GM12878 (cell line): ENCODE measurements around the gene UNC93B1.

ENCODE experiments used
- ASH2L ChIP-seq: fragments of 300-600, 200-600 bp; sonication (generic); IDR thresholded peaks from 2 replicates; pipeline ENCODE4 v1.6.1; 2017; ENCODE audit warnings: low read depth, mild to moderate bottlenecking, borderline replicate concordance
- EP300 ChIP-seq, 2 experiments: fragments of 150-350 bp in 1 of 2; IDR thresholded peaks; 2 replicates each; pipeline ENCODE4 v1.6.1; 2011 to 2012; ENCODE audit warnings: low read depth in 2 of 2, low read length in 2 of 2, borderline replicate concordance in 1 of 2, improper control_type of control experiment in 1 of 2, inconsistent platforms in 1 of 2; ENCODE audit not compliant: control insufficient read depth in 1 of 2
- POLR2AphosphoS5 ChIP-seq: IDR thresholded peaks from 2 replicates; pipeline ENCODE4 v1.6.1; 2011; ENCODE audit warnings: mild to moderate bottlenecking, low read length, inconsistent platforms
- POU2F2 ChIP-seq: IDR thresholded peaks from 3 replicates; pipeline ENCODE4 v1.6.1; 2011; ENCODE audit warnings: low read depth, mild to moderate bottlenecking, low read length, borderline replicate concordance
- SREBF2 ChIP-seq: IDR thresholded peaks from 2 replicates; pipeline ENCODE4 v1.6.1; 2012; ENCODE audit warnings: mild to moderate bottlenecking, low read length
- STAT3 ChIP-seq: IDR thresholded peaks from 2 replicates; pipeline ENCODE4 v1.6.1; 2011; ENCODE audit warnings: low read depth, low read length, improper control_type of control experiment
- YY1 ChIP-seq: IDR thresholded peaks from 2 replicates; pipeline ENCODE4 v1.6.1; 2011; ENCODE audit warnings: low read depth, mild to moderate bottlenecking, low read length
- TF ChIP-seq, protein P1 (sequence below): fragments of 450-650 bp; formaldehyde crosslinking; IDR thresholded peaks from 2 replicates; pipeline ENCODE4 v1.4.0; 2022; ENCODE audit warnings: mild to moderate bottlenecking, moderate library complexity
- TF ChIP-seq, protein P2 (sequence below), 3 experiments: IDR thresholded peaks in 2 of 3; conservative IDR thresholded peaks in 1 of 3; 2 replicates each; pipeline ENCODE4 v1.5.1; 2011; ENCODE audit warnings: low read depth in 3 of 3, low read length in 3 of 3, mild to moderate bottlenecking in 3 of 3, control low read depth in 2 of 3, moderate library complexity in 2 of 3, inconsistent platforms in 1 of 3, mixed read lengths in 1 of 3; ENCODE audit not compliant: control insufficient read depth in 2 of 3, insufficient read depth in 1 of 3; ENCODE audit errors: extremely low read depth in 1 of 3

DNA sequence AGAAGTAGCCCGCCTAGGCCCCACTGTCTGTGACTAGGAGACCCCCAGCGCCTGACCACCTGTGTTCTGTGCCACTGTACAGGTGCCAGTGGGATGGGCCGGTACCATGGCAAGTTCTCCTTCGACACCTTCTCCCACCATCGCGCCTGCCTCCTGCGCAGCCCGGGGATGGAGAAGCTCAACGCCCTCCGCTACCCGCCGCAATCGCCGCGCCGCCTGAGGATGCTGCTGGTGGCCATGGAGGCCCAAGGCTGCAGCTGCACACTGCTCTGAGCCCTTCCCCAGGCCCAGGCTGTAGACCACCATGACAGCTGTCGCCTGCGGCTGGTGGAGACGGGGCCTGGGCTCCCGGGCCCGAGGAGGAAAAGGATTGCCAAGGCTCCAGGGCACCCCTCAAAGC, 23.8 kb upstream of the UNC93B1 start:
- TF ChIP-seq ASH2L (no peak), EP300 (IDR thresholded peaks at IDR 0.05; ENCODE audit: borderline replicate concordance in 1 of 2, control insufficient read depth in 1 of 2, low read depth in 2 of 2, low read length in 2 of 2) (no peak), YY1 (no peak), POU2F2 (no peak), SREBF2 (no peak), POLR2AphosphoS5 (no peak), STAT3 (no peak)
- TF ChIP-seq, protein P1, sequence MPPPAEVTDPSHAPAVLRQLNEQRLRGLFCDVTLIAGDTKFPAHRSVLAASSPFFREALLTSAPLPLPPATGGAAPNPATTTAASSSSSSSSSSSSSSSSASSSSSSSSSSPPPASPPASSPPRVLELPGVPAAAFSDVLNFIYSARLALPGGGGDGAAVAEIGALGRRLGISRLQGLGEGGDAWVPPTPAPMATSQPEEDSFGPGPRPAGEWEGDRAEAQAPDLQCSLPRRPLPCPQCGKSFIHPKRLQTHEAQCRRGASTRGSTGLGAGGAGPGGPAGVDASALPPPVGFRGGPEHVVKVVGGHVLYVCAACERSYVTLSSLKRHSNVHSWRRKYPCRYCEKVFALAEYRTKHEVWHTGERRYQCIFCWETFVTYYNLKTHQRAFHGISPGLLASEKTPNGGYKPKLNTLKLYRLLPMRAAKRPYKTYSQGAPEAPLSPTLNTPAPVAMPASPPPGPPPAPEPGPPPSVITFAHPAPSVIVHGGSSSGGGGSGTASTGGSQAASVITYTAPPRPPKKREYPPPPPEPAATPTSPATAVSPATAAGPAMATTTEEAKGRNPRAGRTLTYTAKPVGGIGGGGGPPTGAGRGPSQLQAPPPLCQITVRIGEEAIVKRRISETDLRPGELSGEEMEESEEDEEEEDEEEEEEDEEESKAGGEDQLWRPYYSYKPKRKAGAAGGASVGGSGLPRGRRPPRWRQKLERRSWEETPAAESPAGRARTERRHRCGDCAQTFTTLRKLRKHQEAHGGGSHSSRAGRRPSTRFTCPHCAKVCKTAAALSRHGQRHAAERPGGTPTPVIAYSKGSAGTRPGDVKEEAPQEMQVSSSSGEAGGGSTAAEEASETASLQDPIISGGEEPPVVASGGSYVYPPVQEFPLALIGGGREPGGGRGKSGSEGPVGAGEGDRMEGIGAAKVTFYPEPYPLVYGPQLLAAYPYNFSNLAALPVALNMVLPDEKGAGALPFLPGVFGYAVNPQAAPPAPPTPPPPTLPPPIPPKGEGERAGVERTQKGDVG (CRISPR knock-in tag), result no peak
- TF ChIP-seq, protein P2, sequence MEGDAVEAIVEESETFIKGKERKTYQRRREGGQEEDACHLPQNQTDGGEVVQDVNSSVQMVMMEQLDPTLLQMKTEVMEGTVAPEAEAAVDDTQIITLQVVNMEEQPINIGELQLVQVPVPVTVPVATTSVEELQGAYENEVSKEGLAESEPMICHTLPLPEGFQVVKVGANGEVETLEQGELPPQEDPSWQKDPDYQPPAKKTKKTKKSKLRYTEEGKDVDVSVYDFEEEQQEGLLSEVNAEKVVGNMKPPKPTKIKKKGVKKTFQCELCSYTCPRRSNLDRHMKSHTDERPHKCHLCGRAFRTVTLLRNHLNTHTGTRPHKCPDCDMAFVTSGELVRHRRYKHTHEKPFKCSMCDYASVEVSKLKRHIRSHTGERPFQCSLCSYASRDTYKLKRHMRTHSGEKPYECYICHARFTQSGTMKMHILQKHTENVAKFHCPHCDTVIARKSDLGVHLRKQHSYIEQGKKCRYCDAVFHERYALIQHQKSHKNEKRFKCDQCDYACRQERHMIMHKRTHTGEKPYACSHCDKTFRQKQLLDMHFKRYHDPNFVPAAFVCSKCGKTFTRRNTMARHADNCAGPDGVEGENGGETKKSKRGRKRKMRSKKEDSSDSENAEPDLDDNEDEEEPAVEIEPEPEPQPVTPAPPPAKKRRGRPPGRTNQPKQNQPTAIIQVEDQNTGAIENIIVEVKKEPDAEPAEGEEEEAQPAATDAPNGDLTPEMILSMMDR (IDR thresholded peaks at IDR 0.05 in 2 of 3, conservative IDR thresholded peaks at IDR 0.05 in 1 of 3; ENCODE audit: control insufficient read depth in 2 of 3, extremely low read depth in 1 of 3, insufficient read depth in 1 of 3, low read depth in 3 of 3, low read length in 3 of 3), result no peak
